ENCODE data around the gene CADPS2. TPM values are rescaled to one million over a fixed set of nuclear protein-coding genes. Genes with fewer than 3 reads are reported as not detected.

CADPS2 gene
- total and polyA plus RNA-seq, 10 of the 15 experiments (the other 5 are each of a cell fraction or from before 2014, with no cell fraction given), result 0.05 to 7.5 (median 0.25) TPM

- Histone ChIP-seq H4K20me1 (ENCODE audit: control insufficient read depth, insufficient read depth) (no peaks in the 10 kb centered on the region), H3K36me3 (ENCODE audit: control insufficient read depth in 2 of 2, insufficient read depth in 2 of 2, low read length in 1 of 2) (no peaks in the 10 kb centered on the region), H3K79me2 (ENCODE audit: control insufficient read depth, insufficient read depth, low read length) (no peaks in the 10 kb centered on the region), H3K27me3 (replicated peaks in 1 of 2; ENCODE audit: control insufficient read depth in 2 of 2, insufficient read depth in 2 of 2, low read length in 1 of 2) (no peaks in the 10 kb centered on the region), H3K4me2 (ENCODE audit: control insufficient read depth, insufficient read depth) (no peak overlapping the region), H3K9ac (ENCODE audit: control insufficient read depth, insufficient read depth, low read length) (no peak overlapping the region), H3K4me1 (ENCODE audit: control insufficient read depth, insufficient read depth, low read length) (no peaks in the 10 kb centered on the region), H2AFZ (ENCODE audit: control insufficient read depth, low read depth, low read length) (no peak overlapping the region), H3K4me3 (no peak overlapping the region), H3K27ac (ENCODE audit: control insufficient read depth, insufficient read depth) (no peak overlapping the region), H3K9me3 (replicated peaks; ENCODE audit: control insufficient read depth, insufficient read depth, low read length) (no peaks in the 10 kb centered on the region)
- FAIRE-seq (no peak), DNase-seq (ENCODE audit: low read depth, low spot score) (no peak), ATAC-seq (no peak)
- intact Hi-C loops (cut with micrococcal nuclease; ENCODE audit: unreplicated experiment) (no loop called here), in situ Hi-C loops (cut with MboI) (no loop called here)
- 55% methylated on average over 3 of the region's 3 CpGs for WGBS (ENCODE audit: insufficient coverage, insufficient replicate concordance, low lambda C conversion rate, missing lambda C conversion rate)
- BruUV-seq (replicated peaks), result no TSS peak
- CTCF ChIA-PET, result interaction anchor here (1.2 kb wide), 1 partner anchor 12 kb away, joined by 3 read pairs; no protein-coding TSS in a partner anchor
- RAD21 ChIA-PET (ENCODE audit: unreplicated experiment), result no interaction called here
- POLR2A ChIA-PET, result no interaction called here
- SMC1A ChIA-PET (ENCODE audit: uncharacterized antibody, unreplicated experiment), result interaction anchor here (0.6 to 1.7 kb wide), 4 partner anchors 11 to 1290 kb away, joined by 3 to 5 read pairs (median 3); no protein-coding TSS in a partner anchor
- TF ChIP-seq REST (IDR thresholded peaks at IDR 0.05; ENCODE audit: low read depth, low read length) (no peak), MYC (IDR thresholded peaks at IDR 0.05; ENCODE audit: insufficient read depth, insufficient read length, insufficient replicate concordance, low read length, severe bottlenecking) (no peak), STAT1 (conservative IDR thresholded peaks at IDR 0.05) (no peak), HDAC6 (IDR thresholded peaks at IDR 0.05; ENCODE audit: unreplicated experiment) (no peak), BCLAF1 (IDR thresholded peaks at IDR 0.05) (no peak), TBL1XR1 (IDR thresholded peaks at IDR 0.05; ENCODE audit: low read depth, low read length) (no peak), BCL11A (IDR thresholded peaks at IDR 0.05; ENCODE audit: low read depth, low read length) (no peak), RB1 (IDR thresholded peaks at IDR 0.05; ENCODE audit: borderline replicate concordance) (no peak), GABPA (IDR thresholded peaks at IDR 0.05; ENCODE audit: low read depth) (no peak), RAD21 (IDR thresholded peaks at IDR 0.05; ENCODE audit: insufficient read depth, low read depth, low read length) (no peak), ZNF207 (IDR thresholded peaks at IDR 0.05; ENCODE audit: borderline replicate concordance) (no peak), RELB (IDR thresholded peaks at IDR 0.05; ENCODE audit: low read depth) (no peak), CHD1 (IDR thresholded peaks at IDR 0.05; ENCODE audit: low read depth, low read length) (no peak), STAT3 (IDR thresholded peaks at IDR 0.05; ENCODE audit: low read depth, low read length) (no peak), RAD51 (IDR thresholded peaks at IDR 0.05) (no peak), EP300 (IDR thresholded peaks at IDR 0.05; ENCODE audit: borderline replicate concordance in 1 of 2, control insufficient read depth in 1 of 2, low read depth in 2 of 2, low read length in 2 of 2) (no peak), ZNF217 (IDR thresholded peaks at IDR 0.05) (no peak), IKZF1 (conservative IDR thresholded peaks at IDR 0.05) (no peak)
Measured at GRCh38 chr7:122901250-122901649, 15.0 kb upstream of the CADPS2 start.
